Upper lobe of left lung (tissue), 6 donors: Measurements from ENCODE around the gene PRDM7. TPM values are rescaled to one million over a fixed set of nuclear protein-coding genes. Genes with fewer than 3 reads are reported as not detected.
"Not testable (repeated sequence)": the region's sequence is repeated elsewhere in the genome, so short reads cannot be mapped to it uniquely, and the experiment has no call there.

ENCODE experiments used
- ATAC-seq, 2 donors: fragments of 200-7000 bp; cut with Tn5 transposase; one replicate each; pipeline ENCODE4 v1.9.1; 2022; ENCODE audit warnings: mild to moderate bottlenecking in 2 of 2, moderate library complexity in 2 of 2; ENCODE audit not compliant: low FRiP score in 2 of 2
- DNase-seq, 2 donors: peaks; one replicate each; pipeline ENCODE4 v3.0.0-alpha.2; 2019 to 2020
- H3K27ac ChIP-seq, 4 donors: fragments of 200-600 bp; sonication (generic); one replicate each; pipeline ENCODE4 v1.5.1; 2016 to 2019
- H3K27me3 ChIP-seq, 4 donors: fragments of 200-600 bp; sonication (generic); one replicate each; pipeline ENCODE4 v1.5.1; 2017 to 2019
- H3K36me3 ChIP-seq, 4 donors: fragments of 200-600 bp; sonication (generic); one replicate each; pipeline ENCODE4 v1.5.1; 2016 to 2019
- H3K4me1 ChIP-seq, 4 donors: fragments of 200-600 bp; sonication (generic); one replicate each; pipeline ENCODE4 v1.5.1; 2018 to 2019
- H3K4me3 ChIP-seq, 4 donors: fragments of 200-600 bp; sonication (generic); one replicate each; pipeline ENCODE4 v1.5.1; 2017 to 2019; ENCODE audit warnings: mild to moderate bottlenecking in 2 of 4, moderate library complexity in 1 of 4
- H3K9me3 ChIP-seq, 4 donors: fragments of 200-600 bp; sonication (generic); one replicate each; pipeline ENCODE4 v1.5.1; 2018 to 2019
- CTCF ChIP-seq, 6 experiments: fragments of 450-650 bp in 4 of 6; fragments of 200-600 bp in 2 of 6; sonication (generic) in 2 of 6; IDR thresholded peaks; one replicate each; pipeline ENCODE4 v1.5.1; 2016 to 2019; ENCODE audit warnings: antibody characterized with exemption in 6 of 6
- EP300 ChIP-seq, 4 donors: sonication (generic); formaldehyde crosslinking; IDR thresholded peaks; one replicate each; pipeline ENCODE4 v1.5.1; 2017; ENCODE audit warnings: antibody characterized with exemption in 4 of 4, control low read depth in 2 of 4
- POLR2A ChIP-seq, 4 donors: fragments of 450-650 bp; IDR thresholded peaks; one replicate each; pipeline ENCODE4 v1.5.1; 2016 to 2017; ENCODE audit warnings: antibody characterized with exemption in 4 of 4, mild to moderate bottlenecking in 2 of 4
- POLR2AphosphoS5 ChIP-seq, 2 donors: sonication (generic); formaldehyde crosslinking; IDR thresholded peaks; one replicate each; pipeline ENCODE4 v1.5.1; 2017; ENCODE audit warnings: antibody characterized with exemption in 2 of 2
- WGBS, 2 donors: methylation state at CpG; one replicate each; pipeline ENCODE4 v1.1.5; 2017 to 2018; 5-methylcytosine and 5-hydroxymethylcytosine counted together
- total RNA-seq, 6 donors: library from RNA; depleted of rRNA in 4 of 6; stranded (reverse); fragments of >200 nt in 4 of 6; gene quantifications; one replicate each; pipeline versions ENCODE4 v1.1.0 to v1.2.1, GENCODE V29; 2016 to 2021
- donor health status: DM: no; HTN: no; CAD: no; lungs with moderate emphysema.
- donor health status: DM: no; HTN: yes; CAD: no; lungs with severe emphysema.

PRDM7 gene
- total RNA-seq, 6 donors from 2014 or later: not detected

GRCh38 chr16:90011508-90011819 lies 65.7 kb downstream of the PRDM7 start:
- TF ChIP-seq CTCF (IDR thresholded peaks at IDR 0.05) (no peak), EP300 (IDR thresholded peaks at IDR 0.05) (no peak), POLR2A (IDR thresholded peaks at IDR 0.05) (no peak), POLR2AphosphoS5 (IDR thresholded peaks at IDR 0.05) (no peak)
- Histone ChIP-seq H3K4me3 (no peak overlapping the region), H3K27ac (no peak overlapping the region), H3K27me3 (no peaks in the 10 kb centered on the region), H3K36me3 (no peaks in the 10 kb centered on the region), H3K9me3 (no peaks in the 10 kb centered on the region), H3K4me1 (peaks cover 0 to 4% (median 0%) of the 10 kb centered on the region in 4 donors)
- WGBS, 2 donors: 72 to 81% methylated on average over 3 to 11 of the region's 11 CpGs
- ATAC-seq: no peak
- DNase-seq: no peak

- Histone ChIP-seq H3K9me3 (no peaks in the 10 kb centered on the region), H3K36me3 (no peaks in the 10 kb centered on the region), H3K27me3 (no peaks in the 10 kb centered on the region), H3K27ac (no peak overlapping the region), H3K4me3 (no peak overlapping the region), H3K4me1 (peaks cover 0 to 4% (median 0%) of the 10 kb centered on the region in 4 donors)
- WGBS, 2 donors: 89 to 92% methylated on average over 15 to 18 of the region's 22 CpGs
- DNase-seq (peak in 1 of 2 donors; percentile 65), ATAC-seq (no peak)
- no peak for TF ChIP-seq EP300 (IDR thresholded peaks at IDR 0.05)
Measured at GRCh38 chr16:90010676-90011507, 66.2 kb downstream of the PRDM7 start.

GRCh38 chr16:90009172-90009899 lies 67.8 kb downstream of the PRDM7 start:
- Histone ChIP-seq H3K4me1 (peaks cover 0 to 4% (median 0%) of the 10 kb centered on the region in 4 donors), H3K4me3 (no peak overlapping the region), H3K9me3 (no peaks in the 10 kb centered on the region), H3K27ac (no peak overlapping the region), H3K36me3 (no peaks in the 10 kb centered on the region), H3K27me3 (no peaks in the 10 kb centered on the region)
- DNase-seq (no peak), ATAC-seq (no peak)
- 92 to 93% methylated on average over 8 to 12 of the region's 22 CpGs for WGBS, 2 donors
- TF ChIP-seq CTCF (IDR thresholded peaks at IDR 0.05) (no peak), POLR2A (IDR thresholded peaks at IDR 0.05) (no peak), EP300 (IDR thresholded peaks at IDR 0.05) (no peak), POLR2AphosphoS5 (IDR thresholded peaks at IDR 0.05) (no peak)

- ATAC-seq (no peak), DNase-seq (no peak)
- Histone ChIP-seq H3K27me3 (no peaks in the 10 kb centered on the region), H3K4me1 (peaks cover 0 to 4% (median 0%) of the 10 kb centered on the region in 4 donors), H3K9me3 (no peaks in the 10 kb centered on the region), H3K4me3 (no peak overlapping the region), H3K27ac (no peak overlapping the region), H3K36me3 (no peaks in the 10 kb centered on the region)
- TF ChIP-seq POLR2AphosphoS5 (IDR thresholded peaks at IDR 0.05) (no peak), CTCF (IDR thresholded peaks at IDR 0.05) (no peak), POLR2A (IDR thresholded peaks at IDR 0.05) (no peak), EP300 (IDR thresholded peaks at IDR 0.05) (no peak)
- 51% methylated on average over 9 of the region's 13 CpGs; no CpG with 5 or more reads in 1 of the 2 donors for WGBS, 2 donors
Measured at GRCh38 chr16:90008708-90009145, 68.4 kb downstream of the PRDM7 start.

- 69 to 82% methylated on average over 9 to 10 of the region's 13 CpGs for WGBS, 2 donors
- not testable (repeated sequence) for H3K9me3 ChIP-seq, H3K4me1 ChIP-seq, DNase-seq, H3K27ac ChIP-seq, ATAC-seq, H3K27me3 ChIP-seq, H3K4me3 ChIP-seq, H3K36me3 ChIP-seq
Measured at GRCh38 chr16:90007635-90008234, 69.4 kb downstream of the PRDM7 start.
